Astrocyte (in vitro differentiated cells and primary cell): ENCODE measurements around the gene NIPSNAP2. TPM values are rescaled to one million over a fixed set of nuclear protein-coding genes. Genes with fewer than 3 reads are reported as not detected.
"Not testable (repeated sequence)": the region's sequence is repeated elsewhere in the genome, so short reads cannot be mapped to it uniquely, and the experiment has no call there.

Experiments
- DNase-seq: peaks from one replicate; pipeline ENCODE4 v3.0.0-alpha.2; 2010; ENCODE audit warnings: low read depth
- FAIRE-seq: peaks from 2 replicates; lab custom pipeline; 2011; peaks lifted over from hg19 to GRCh38; lab: Jason Lieb, UNC
- H2AFZ ChIP-seq: 2 replicates; pipeline ENCODE4 v1.6.0; 2012; ENCODE audit warnings: low read depth, low read length, inconsistent platforms
- H3K27ac ChIP-seq: 2 replicates; pipeline ENCODE4 v1.5.1; 2011; ENCODE audit warnings: low read depth, low read length, inconsistent platforms
- H3K27me3 ChIP-seq: 2 replicates; pipeline ENCODE4 v1.6.0; 2011; ENCODE audit warnings: low read length, inconsistent platforms; ENCODE audit not compliant: insufficient read depth
- H3K36me3 ChIP-seq: 2 replicates; pipeline ENCODE4 v1.5.1; 2011; ENCODE audit warnings: low read length, inconsistent platforms; ENCODE audit not compliant: insufficient read depth
- H3K4me1 ChIP-seq: 2 replicates; pipeline ENCODE4 v1.5.1; 2011; ENCODE audit warnings: low read length, inconsistent platforms; ENCODE audit not compliant: insufficient read depth
- H3K4me2 ChIP-seq: 2 replicates; pipeline ENCODE4 v1.6.0; 2012; ENCODE audit warnings: low read length, inconsistent platforms
- H3K4me3 ChIP-seq: 2 replicates; pipeline ENCODE4 v1.5.1; 2011; ENCODE audit warnings: low read depth, mild to moderate bottlenecking, low read length, inconsistent platforms; ENCODE audit not compliant: insufficient read depth
- H3K79me2 ChIP-seq: 2 replicates; pipeline ENCODE4 v1.6.0; 2012; ENCODE audit warnings: mild to moderate bottlenecking, low read length, inconsistent platforms; ENCODE audit not compliant: insufficient read depth
- H3K9ac ChIP-seq: 2 replicates; pipeline ENCODE4 v1.6.0; 2012; ENCODE audit warnings: mild to moderate bottlenecking, low read length, inconsistent platforms
- H3K9me3 ChIP-seq: 2 replicates; pipeline ENCODE4 v1.5.1; 2012; ENCODE audit warnings: low read depth, mild to moderate bottlenecking, low read length, inconsistent platforms; ENCODE audit not compliant: insufficient read depth
- H4K20me1 ChIP-seq: 2 replicates; pipeline ENCODE4 v1.6.0; 2012; ENCODE audit warnings: low read length, inconsistent platforms; ENCODE audit not compliant: insufficient read depth
- H3K27ac Mint-ChIP-seq: one replicate; pipeline ENCODE4 v1.8.0; 2021; ENCODE audit warnings: mild to moderate bottlenecking, mixed read lengths; ENCODE audit not compliant: unreplicated experiment
- H3K27me3 Mint-ChIP-seq: one replicate; pipeline ENCODE4 v1.8.0; 2021; ENCODE audit warnings: low read depth, mixed read lengths; ENCODE audit not compliant: unreplicated experiment
- H3K36me3 Mint-ChIP-seq: one replicate; pipeline ENCODE4 v1.8.0; 2021; ENCODE audit warnings: low read depth, mixed read lengths; ENCODE audit not compliant: unreplicated experiment
- H3K4me1 Mint-ChIP-seq: one replicate; pipeline ENCODE4 v1.8.0; 2021; ENCODE audit warnings: low read depth, mixed read lengths; ENCODE audit not compliant: unreplicated experiment
- H3K4me3 Mint-ChIP-seq: one replicate; pipeline ENCODE4 v1.8.0; 2021; ENCODE audit warnings: mild to moderate bottlenecking, moderate library complexity, mixed read lengths; ENCODE audit not compliant: unreplicated experiment
- H3K9me3 Mint-ChIP-seq: one replicate; pipeline ENCODE4 v1.8.0; 2021; ENCODE audit warnings: mild to moderate bottlenecking, mixed read lengths; ENCODE audit not compliant: unreplicated experiment
- EZH2 ChIP-seq: IDR thresholded peaks from 2 replicates; pipeline ENCODE4 v1.6.1; 2012; ENCODE audit warnings: mild to moderate bottlenecking, low read length, inconsistent platforms; ENCODE audit not compliant: insufficient read depth
- total RNA-seq: library from RNA; stranded (reverse); gene quantifications from 2 replicates; pipeline ENCODE4 v1.2.1, GENCODE V29; 2021
- TF ChIP-seq, protein P1 (sequence below): IDR thresholded peaks from 2 replicates; pipeline ENCODE4 v1.5.1; 2011; ENCODE audit warnings: low read depth, mild to moderate bottlenecking, inconsistent platforms, low read length, moderate library complexity; ENCODE audit not compliant: insufficient read depth

The NIPSNAP2 gene
- total RNA-seq, 1 donor from 2014 or later = 33.2 TPM

DNA sequence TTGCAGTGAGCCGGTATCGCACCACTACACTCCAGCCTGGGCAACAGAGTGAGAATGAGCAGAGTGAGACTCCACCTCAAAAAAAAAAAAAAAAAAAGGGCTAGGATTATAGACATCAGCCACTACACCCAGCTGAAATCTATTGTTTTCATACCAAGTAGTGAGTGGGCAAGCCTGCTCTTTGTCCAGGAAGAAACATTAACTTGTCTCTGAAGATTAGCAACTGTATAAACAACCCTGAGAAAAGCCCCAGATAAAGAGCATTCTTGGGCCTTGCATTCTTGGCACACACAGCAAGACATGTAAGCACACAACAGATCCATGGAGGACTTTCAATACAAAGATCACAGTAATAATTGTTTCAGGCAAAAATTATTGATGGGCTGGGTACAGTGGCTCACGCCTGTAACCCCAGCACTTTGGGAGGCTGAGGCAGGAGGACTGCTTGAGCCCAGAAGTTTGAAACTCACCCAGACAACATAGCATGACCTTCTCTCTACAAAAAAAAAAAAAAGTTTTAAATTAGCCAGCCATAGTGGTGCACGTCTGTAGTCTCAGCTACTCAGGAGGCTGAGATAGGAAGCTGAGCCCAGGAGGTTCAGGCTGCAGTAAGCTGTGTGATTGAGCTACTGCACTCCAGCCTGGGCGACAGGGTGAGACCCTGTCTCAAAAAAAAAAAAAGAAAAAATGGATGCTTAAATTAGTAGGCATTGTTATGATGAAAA lies 82.5 kb downstream of the NIPSNAP2 start:
- peaks cover 12% of the 10 kb centered on the region for H3K4me1 ChIP-seq
- H2AFZ ChIP-seq = peak overlapping the region; percentile 37
- FAIRE-seq = no peak
- no peak for TF ChIP-seq EZH2
- TF ChIP-seq, protein P1, sequence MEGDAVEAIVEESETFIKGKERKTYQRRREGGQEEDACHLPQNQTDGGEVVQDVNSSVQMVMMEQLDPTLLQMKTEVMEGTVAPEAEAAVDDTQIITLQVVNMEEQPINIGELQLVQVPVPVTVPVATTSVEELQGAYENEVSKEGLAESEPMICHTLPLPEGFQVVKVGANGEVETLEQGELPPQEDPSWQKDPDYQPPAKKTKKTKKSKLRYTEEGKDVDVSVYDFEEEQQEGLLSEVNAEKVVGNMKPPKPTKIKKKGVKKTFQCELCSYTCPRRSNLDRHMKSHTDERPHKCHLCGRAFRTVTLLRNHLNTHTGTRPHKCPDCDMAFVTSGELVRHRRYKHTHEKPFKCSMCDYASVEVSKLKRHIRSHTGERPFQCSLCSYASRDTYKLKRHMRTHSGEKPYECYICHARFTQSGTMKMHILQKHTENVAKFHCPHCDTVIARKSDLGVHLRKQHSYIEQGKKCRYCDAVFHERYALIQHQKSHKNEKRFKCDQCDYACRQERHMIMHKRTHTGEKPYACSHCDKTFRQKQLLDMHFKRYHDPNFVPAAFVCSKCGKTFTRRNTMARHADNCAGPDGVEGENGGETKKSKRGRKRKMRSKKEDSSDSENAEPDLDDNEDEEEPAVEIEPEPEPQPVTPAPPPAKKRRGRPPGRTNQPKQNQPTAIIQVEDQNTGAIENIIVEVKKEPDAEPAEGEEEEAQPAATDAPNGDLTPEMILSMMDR = no peak
- peak; percentile 95 for DNase-seq
- peak overlapping the region; percentile 55 for H3K9ac ChIP-seq
- Mint-ChIP-seq H3K27ac (peak overlapping the region; percentile 55), H3K27me3 (no peaks in the 10 kb centered on the region), H3K4me3 (no peak overlapping the region), H3K36me3 (no peaks in the 10 kb centered on the region), H3K9me3 (no peaks in the 10 kb centered on the region), H3K4me1 (peaks cover 12% of the 10 kb centered on the region)
- no peaks in the 10 kb centered on the region for H3K27me3 ChIP-seq
- H3K4me3 ChIP-seq = no peak overlapping the region
- H3K36me3 ChIP-seq = no peaks in the 10 kb centered on the region
- H3K79me2 ChIP-seq = peaks cover 20% of the 10 kb centered on the region
- H3K4me2 ChIP-seq = peak overlapping the region; percentile 51
- no peaks in the 10 kb centered on the region for H3K9me3 ChIP-seq
- no peaks in the 10 kb centered on the region for H4K20me1 ChIP-seq
- peak overlapping the region; percentile 68 for H3K27ac ChIP-seq

DNA sequence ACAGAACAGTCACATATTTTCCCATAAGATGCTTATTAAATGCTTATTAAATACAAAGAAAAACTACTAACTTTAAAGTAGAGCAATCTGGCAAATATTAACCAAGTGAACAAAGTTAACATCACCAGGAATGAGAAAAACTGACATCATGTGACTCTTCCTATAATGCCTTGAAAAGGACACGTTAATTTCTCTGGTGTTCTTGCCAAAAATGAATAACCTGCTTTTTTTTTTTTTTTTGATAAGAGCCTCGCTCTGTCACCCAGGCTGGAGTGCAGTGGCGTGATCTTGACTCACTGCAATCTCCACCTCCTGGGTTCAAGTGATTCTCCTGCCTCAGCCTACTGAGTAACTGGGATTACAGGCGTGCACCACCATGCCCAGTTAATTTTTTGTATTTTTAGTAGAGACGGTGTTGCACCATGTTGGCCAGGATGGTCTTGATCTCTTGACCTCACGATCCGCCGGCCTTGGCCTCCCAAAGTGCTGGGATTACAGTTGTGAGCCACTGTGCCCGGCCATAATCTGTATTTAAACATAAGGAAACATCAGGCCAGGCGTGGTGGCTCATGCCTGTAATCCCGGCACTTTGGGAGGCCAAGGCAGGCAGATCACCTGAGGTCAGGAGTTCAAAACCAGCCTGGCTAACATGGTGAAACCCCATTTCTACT lies 83.2 kb downstream of the NIPSNAP2 start:
- not testable (repeated sequence) for H3K27me3 ChIP-seq, H4K20me1 ChIP-seq, FAIRE-seq, H3K27me3 Mint-ChIP-seq, H3K9me3 ChIP-seq, H3K4me3 ChIP-seq, H3K36me3 ChIP-seq, H3K27ac Mint-ChIP-seq, H3K4me3 Mint-ChIP-seq, H3K36me3 Mint-ChIP-seq, H2AFZ ChIP-seq, H3K9ac ChIP-seq, DNase-seq, H3K9me3 Mint-ChIP-seq
- Histone ChIP-seq H3K4me2 (peak overlapping the region; percentile 51), H3K27ac (peak overlapping the region; percentile 68), H3K4me1 (peaks cover 12% of the 10 kb centered on the region), H3K79me2 (peaks cover 27% of the 10 kb centered on the region)
- peaks cover 12% of the 10 kb centered on the region for H3K4me1 Mint-ChIP-seq

DNA sequence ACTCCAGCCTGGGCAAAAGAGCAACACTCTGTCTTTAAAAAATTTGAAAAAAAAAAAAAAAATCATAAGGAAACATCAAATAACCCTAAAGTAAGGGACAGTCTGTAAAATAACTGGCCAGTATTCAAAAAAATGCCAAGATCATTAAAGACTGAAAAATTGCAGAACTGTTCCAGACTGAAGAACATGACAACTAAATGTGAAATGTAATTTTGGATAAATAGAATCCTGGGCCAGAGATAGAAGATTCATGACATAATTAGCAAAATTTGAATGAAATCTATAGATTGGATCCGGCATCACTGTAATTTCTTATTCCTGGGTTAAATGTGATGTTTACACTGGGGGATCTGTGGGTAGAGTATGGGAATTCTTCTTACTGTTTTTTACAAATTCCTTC lies 83.9 kb downstream of the NIPSNAP2 start:
- no peak for TF ChIP-seq EZH2
- TF ChIP-seq, protein P1 = no peak
- no peak for FAIRE-seq
- peaks cover 18% of the 10 kb centered on the region for H3K4me1 ChIP-seq
- Mint-ChIP-seq H3K27ac (peak overlapping the region; percentile 37), H3K36me3 (peaks cover 2% of the 10 kb centered on the region), H3K27me3 (no peaks in the 10 kb centered on the region), H3K4me3 (no peak overlapping the region), H3K9me3 (no peaks in the 10 kb centered on the region), H3K4me1 (peaks cover 17% of the 10 kb centered on the region)
- H4K20me1 ChIP-seq = peaks cover 10% of the 10 kb centered on the region
- H3K27me3 ChIP-seq = no peaks in the 10 kb centered on the region
- peaks cover 33% of the 10 kb centered on the region for H3K79me2 ChIP-seq
- no peak overlapping the region for H3K9ac ChIP-seq
- no peak overlapping the region for H2AFZ ChIP-seq
- H3K9me3 ChIP-seq = no peaks in the 10 kb centered on the region
- no peak overlapping the region for H3K4me2 ChIP-seq
- H3K4me3 ChIP-seq = no peak overlapping the region
- DNase-seq = no peak
- peaks cover 3% of the 10 kb centered on the region for H3K36me3 ChIP-seq
- H3K27ac ChIP-seq = no peak overlapping the region

DNA sequence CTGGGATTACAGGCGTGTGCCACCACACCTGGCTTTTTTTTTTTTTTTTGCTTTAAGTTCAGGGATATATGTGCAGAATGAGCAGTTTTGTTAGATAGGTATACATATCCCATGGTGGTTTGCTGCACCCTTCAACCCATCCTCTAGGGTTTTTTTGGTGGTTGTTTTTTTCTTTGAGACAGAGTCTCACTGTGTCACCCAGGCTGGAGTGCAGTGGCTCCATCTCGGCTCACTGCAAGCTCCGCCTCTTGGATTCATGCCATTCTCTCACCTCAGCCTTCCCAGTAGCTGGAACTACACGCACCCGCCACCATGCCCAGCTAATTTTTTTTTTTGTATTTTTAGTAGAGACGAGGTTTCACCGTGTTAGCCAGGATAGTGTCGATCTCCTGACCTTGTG lies 84.4 kb downstream of the NIPSNAP2 start:
- Histone ChIP-seq H3K4me1 (peaks cover 21% of the 10 kb centered on the region), H3K79me2 (peaks cover 39% of the 10 kb centered on the region), H4K20me1 (peaks cover 14% of the 10 kb centered on the region)
- not testable (repeated sequence) for H3K27me3 Mint-ChIP-seq, H3K27me3 ChIP-seq, H3K36me3 ChIP-seq, H3K36me3 Mint-ChIP-seq, H3K4me3 ChIP-seq, FAIRE-seq, H3K9me3 ChIP-seq, H3K9me3 Mint-ChIP-seq, DNase-seq, H2AFZ ChIP-seq, H3K27ac ChIP-seq, H3K9ac ChIP-seq, H3K4me2 ChIP-seq
- Mint-ChIP-seq H3K4me1 (peaks cover 21% of the 10 kb centered on the region), H3K4me3 (peak overlapping the region; percentile 14), H3K27ac (peak overlapping the region; percentile 7)
